HCT116 (cell line): Measurements from ENCODE around the gene SNCAIP.
"Not testable (repeated sequence)": the region's sequence is repeated elsewhere in the genome, so short reads cannot be mapped to it uniquely, and the experiment has no call there.

Source experiments
- CTCF ChIP-seq, 3 experiments: fragments of 200-600 bp in 1 of 3; sonication (generic) in 1 of 3; IDR thresholded peaks in 2 of 3; conservative IDR thresholded peaks in 1 of 3; 2 replicates each; pipeline ENCODE4 v1.5.1; 2012 to 2017; ENCODE audit warnings: low read depth in 2 of 3, low read length in 2 of 3, antibody characterized with exemption in 1 of 3, borderline replicate concordance in 1 of 3, control low read depth in 1 of 3, mild to moderate bottlenecking in 1 of 3, mixed read lengths in 1 of 3, mixed run types in 1 of 3, moderate library complexity in 1 of 3; ENCODE audit not compliant: insufficient read depth in 1 of 3
- EZH2phosphoT487 ChIP-seq: fragments of 200-600 bp; IDR thresholded peaks from 2 replicates; pipeline ENCODE4 v1.6.1; 2018; ENCODE audit warnings: antibody characterized with exemption, borderline replicate concordance
- JUND ChIP-seq: IDR thresholded peaks from 2 replicates; pipeline ENCODE4 v1.6.1; 2012
- POLR2A ChIP-seq: IDR thresholded peaks from 2 replicates; pipeline ENCODE4 v1.7.0; 2011; ENCODE audit warnings: borderline replicate concordance; ENCODE audit not compliant: insufficient read depth, insufficient read length; ENCODE audit errors: extremely low read depth
- POLR2AphosphoS5 ChIP-seq: IDR thresholded peaks from 2 replicates; pipeline ENCODE4 v1.6.1; 2011; ENCODE audit warnings: mild to moderate bottlenecking, low read depth, low read length, moderate library complexity
- RAD21 ChIP-seq: IDR thresholded peaks from 2 replicates; pipeline ENCODE4 v1.6.1; 2012; ENCODE audit warnings: low read depth, mild to moderate bottlenecking
- TCF7L2 ChIP-seq: IDR thresholded peaks from 2 replicates; pipeline ENCODE4 v1.7.0; 2011; ENCODE audit warnings: borderline replicate concordance, inconsistent platforms; ENCODE audit not compliant: insufficient read depth, insufficient read length; ENCODE audit errors: extremely low read depth
- ZNF274 ChIP-seq: fragments of 200-500 bp; sonication (Bioruptor generic); IDR thresholded peaks from 2 replicates; pipeline ENCODE4 v1.6.1; 2014; ENCODE audit warnings: mild to moderate bottlenecking, low read depth, low read length, inconsistent platforms
- TF ChIP-seq, protein P1 (sequence below): IDR thresholded peaks from 2 replicates; pipeline ENCODE4 v1.6.1; 2012

DNA sequence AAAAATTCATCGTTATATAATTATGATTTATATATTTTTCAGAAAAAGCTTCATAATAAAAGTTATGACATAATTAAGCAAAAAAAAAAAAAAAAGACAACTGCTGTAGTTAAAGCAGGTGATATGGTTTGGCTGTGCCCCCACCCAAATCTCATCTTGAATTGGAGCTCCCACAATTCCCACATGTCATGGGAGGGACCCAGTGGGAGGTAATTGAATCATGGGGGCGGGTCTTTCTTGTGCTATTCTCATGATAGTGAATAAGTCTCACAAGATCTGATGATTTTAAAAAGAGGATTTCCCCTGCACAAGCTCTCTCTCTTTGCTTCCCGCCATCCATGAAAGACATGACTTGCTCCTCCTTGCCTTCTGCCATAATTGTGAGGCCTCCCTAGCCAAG lies 41.3 kb downstream of the SNCAIP start:
- TF ChIP-seq ZNF274; CTCF (IDR thresholded peaks at IDR 0.05 in 2 of 3, conservative IDR thresholded peaks at IDR 0.05 in 1 of 3; ENCODE audit: borderline replicate concordance in 1 of 3, insufficient read depth in 1 of 3, low read depth in 2 of 3, low read length in 2 of 3); TCF7L2; POLR2A; POLR2AphosphoS5; EZH2phosphoT487; RAD21; JUND: not testable (repeated sequence)
- TF ChIP-seq, protein P1, sequence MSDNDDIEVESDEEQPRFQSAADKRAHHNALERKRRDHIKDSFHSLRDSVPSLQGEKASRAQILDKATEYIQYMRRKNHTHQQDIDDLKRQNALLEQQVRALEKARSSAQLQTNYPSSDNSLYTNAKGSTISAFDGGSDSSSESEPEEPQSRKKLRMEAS: not testable (repeated sequence)
